ENCODE data around the gene HOXA10.

The HOXA10 gene

GRCh38 chr7:27128034-27128433 lies 46.1 kb downstream of the HOXA10 start:
- DNase-seq: no peak

GRCh38 chr7:27126596-27127327 lies 47.4 kb downstream of the HOXA10 start:
- DNase-seq: no peak

- DNase-seq: no peak
These were observed 48.1 kb downstream of the HOXA10 start for GRCh38 chr7:27125986-27126394.

GRCh38 chr7:27124902-27125689 lies 49.0 kb downstream of the HOXA10 start:
- no peak for DNase-seq

GRCh38 chr7:27124096-27124901 lies 49.8 kb downstream of the HOXA10 start:
- DNase-seq: no peak

GRCh38 chr7:27123477-27124053 lies 50.6 kb downstream of the HOXA10 start:
- no peak for DNase-seq

GRCh38 chr7:27123007-27123476 lies 51.1 kb downstream of the HOXA10 start:
- DNase-seq: no peak

- no peak for DNase-seq
These were observed 51.8 kb downstream of the HOXA10 start for GRCh38 chr7:27122077-27122910.

- DNase-seq: no peak
These were observed 52.4 kb downstream of the HOXA10 start for GRCh38 chr7:27121684-27122076.

Data from NCI-H82 (cell line).